Fibroblast of villous mesenchyme (primary cell): ENCODE data around the gene USP8. TPM values are rescaled to one million over a fixed set of nuclear protein-coding genes. Genes with fewer than 3 reads are reported as not detected.
"Not testable (repeated sequence)": the region's sequence is repeated elsewhere in the genome, so short reads cannot be mapped to it uniquely, and the experiment has no call there.

Experiments
- DNase-seq: peaks from one replicate; pipeline ENCODE4 v3.0.0-alpha.2; 2010; ENCODE audit warnings: low read depth
- H3K4me3 ChIP-seq: 2 replicates; pipeline ENCODE4 v1.5.1; 2011; ENCODE audit warnings: low read depth, mild to moderate bottlenecking, low read length
- total RNA-seq: library from RNA; depleted of rRNA; stranded (reverse); fragments of >200 nt; gene quantifications from 2 replicates; pipeline ENCODE4 v1.2.3, GENCODE V29; 2012
- TF ChIP-seq, protein P1 (sequence below): IDR thresholded peaks from 2 replicates; pipeline ENCODE4 v1.5.1; 2012; ENCODE audit warnings: low read depth, mild to moderate bottlenecking, low read length; ENCODE audit not compliant: insufficient read depth

Gene USP8
- total RNA-seq, 1 donor, result 54.0 TPM

- DNase-seq, result no peak
- TF ChIP-seq, protein P1, sequence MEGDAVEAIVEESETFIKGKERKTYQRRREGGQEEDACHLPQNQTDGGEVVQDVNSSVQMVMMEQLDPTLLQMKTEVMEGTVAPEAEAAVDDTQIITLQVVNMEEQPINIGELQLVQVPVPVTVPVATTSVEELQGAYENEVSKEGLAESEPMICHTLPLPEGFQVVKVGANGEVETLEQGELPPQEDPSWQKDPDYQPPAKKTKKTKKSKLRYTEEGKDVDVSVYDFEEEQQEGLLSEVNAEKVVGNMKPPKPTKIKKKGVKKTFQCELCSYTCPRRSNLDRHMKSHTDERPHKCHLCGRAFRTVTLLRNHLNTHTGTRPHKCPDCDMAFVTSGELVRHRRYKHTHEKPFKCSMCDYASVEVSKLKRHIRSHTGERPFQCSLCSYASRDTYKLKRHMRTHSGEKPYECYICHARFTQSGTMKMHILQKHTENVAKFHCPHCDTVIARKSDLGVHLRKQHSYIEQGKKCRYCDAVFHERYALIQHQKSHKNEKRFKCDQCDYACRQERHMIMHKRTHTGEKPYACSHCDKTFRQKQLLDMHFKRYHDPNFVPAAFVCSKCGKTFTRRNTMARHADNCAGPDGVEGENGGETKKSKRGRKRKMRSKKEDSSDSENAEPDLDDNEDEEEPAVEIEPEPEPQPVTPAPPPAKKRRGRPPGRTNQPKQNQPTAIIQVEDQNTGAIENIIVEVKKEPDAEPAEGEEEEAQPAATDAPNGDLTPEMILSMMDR, result no peak
- no peak overlapping the region for H3K4me3 ChIP-seq
These were observed 60.6 kb downstream of the USP8 start for GRCh38 chr15:50484781-50485180.

GRCh38 chr15:50485389-50485788, 61.2 kb downstream of the USP8 start:
- TF ChIP-seq, protein P1, result no peak
- no peak overlapping the region for H3K4me3 ChIP-seq
- DNase-seq, result no peak

- TF ChIP-seq, protein P1, result no peak
- no peak for DNase-seq
- no peak overlapping the region for H3K4me3 ChIP-seq
These were observed 63.1 kb downstream of the USP8 start for GRCh38 chr15:50487287-50487686.

DNA sequence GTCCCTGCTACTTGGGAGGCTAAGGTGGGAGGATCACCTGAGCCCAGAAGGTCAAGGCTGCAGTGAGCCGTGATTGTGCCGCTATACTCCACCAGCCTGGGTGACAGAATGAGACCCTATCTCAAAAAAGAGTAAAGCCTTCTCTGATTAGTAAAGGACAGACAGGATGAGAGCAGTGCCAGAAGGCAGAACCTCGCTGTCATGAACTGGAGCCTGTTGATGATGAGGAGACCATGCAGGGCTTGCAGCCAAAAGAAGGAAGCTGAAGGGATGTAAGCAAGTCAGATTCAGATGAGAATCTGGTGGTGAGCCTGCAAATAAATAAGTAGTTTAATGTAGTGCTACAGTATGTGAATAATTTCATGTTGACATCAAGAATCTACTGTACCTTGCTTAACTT, 69.4 kb downstream of the USP8 start:
- no peak overlapping the region for H3K4me3 ChIP-seq
- no peak for DNase-seq
- TF ChIP-seq, protein P1, result no peak

DNA sequence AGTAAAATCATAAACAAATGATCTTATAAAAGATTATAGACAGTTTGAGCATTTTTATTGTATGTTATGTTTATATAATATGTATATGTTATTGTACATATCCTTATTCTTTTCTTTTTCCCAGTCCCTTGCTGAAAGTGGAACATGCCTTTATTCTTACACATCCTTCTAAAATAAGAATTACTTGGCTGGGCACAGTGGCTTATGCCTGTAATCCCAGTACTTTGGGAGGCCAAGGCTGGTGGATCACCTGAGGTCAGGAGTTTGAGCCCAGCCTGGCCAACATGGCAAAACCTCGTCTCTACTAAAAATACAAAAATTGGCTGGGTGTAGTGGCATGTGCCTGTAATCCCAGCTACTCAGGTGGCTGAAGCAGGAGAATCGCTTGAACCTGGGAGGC, 70.3 kb downstream of the USP8 start:
- DNase-seq, H3K4me3 ChIP-seq: not testable (repeated sequence)

DNA sequence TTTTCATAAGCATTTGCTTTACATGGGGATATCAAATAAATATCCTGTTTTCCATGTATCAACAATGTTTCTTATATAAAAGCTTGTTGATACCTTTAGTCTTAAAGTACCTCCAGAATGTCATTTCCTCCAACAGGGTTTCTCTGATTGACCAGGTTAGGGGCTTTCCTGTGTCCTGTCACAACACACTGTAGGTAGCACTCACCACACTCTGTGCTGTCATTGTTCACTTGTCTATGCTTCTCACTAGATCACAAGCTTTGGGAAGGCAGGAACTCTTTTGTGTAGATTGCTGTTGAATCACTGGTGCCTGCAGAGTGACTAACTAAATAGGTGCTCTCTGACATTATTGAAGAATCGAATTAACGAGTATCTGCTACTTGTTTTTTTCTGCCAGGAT, 72.5 kb downstream of the USP8 start:
- no peak overlapping the region for H3K4me3 ChIP-seq
- DNase-seq, result no peak
- TF ChIP-seq, protein P1, result no peak

DNA sequence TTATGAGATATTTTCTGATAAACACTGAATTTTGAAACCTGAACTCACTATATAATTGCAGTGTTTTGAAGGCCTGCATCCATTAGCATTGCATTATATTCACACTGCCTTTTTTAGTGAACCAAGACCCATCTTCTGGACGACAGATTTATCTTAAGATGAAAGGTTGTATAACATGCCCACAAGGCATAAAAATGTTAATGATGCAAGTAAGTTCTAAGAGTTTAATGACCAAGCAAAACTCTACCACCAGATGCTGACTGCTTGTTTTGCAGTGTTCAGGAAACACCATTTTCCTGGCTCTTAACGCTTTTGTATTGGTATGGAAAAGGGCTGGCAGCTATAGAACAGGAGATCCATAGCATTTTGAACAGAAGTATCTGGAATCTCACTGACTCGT, 76.1 kb downstream of the USP8 start:
- TF ChIP-seq, protein P1, result no peak
- H3K4me3 ChIP-seq, result no peak overlapping the region
- peak; percentile 21 for DNase-seq
